GM18520 (cell line): ENCODE measurements around the gene BPI.
"Not testable (repeated sequence)": the region's sequence is repeated elsewhere in the genome, so short reads cannot be mapped to it uniquely, and the experiment has no call there.

ENCODE experiments used
- ATAC-seq: cut with Tn5 transposase; IDR thresholded peaks from one replicate; pipeline ENCODE4 v1.9.1; 2021; ENCODE audit not compliant: unreplicated experiment

BPI gene

GRCh38 chr20:38303908-38304379 lies at the start of gene BPI:
Gene BPI, plus strand, starts transcription at chr20:38304156. Its CDS starts 68 bp downstream, at chr20:38304224.
- ATAC-seq, result no peak

DNA sequence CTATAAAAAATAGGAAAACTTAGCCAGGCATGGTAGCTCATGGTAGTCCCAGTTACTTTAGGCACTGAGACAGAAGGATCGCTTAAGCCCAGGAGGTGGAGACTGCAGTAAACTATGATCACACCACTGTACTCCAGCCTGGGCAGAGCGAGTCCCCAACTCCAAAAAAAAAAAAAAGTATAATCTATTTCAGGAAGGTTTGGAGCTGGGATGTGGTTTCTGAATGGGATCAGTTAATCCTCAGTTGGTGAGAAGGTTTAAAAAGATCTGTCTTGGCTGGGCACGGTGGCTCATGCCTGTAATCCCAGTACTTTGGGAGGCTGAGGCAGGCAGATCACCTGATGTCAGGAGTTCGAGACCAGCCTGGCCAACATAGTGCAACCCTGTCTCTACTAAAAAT lies 49.3 kb upstream of the BPI start:
- ATAC-seq, result not testable (repeated sequence)

DNA sequence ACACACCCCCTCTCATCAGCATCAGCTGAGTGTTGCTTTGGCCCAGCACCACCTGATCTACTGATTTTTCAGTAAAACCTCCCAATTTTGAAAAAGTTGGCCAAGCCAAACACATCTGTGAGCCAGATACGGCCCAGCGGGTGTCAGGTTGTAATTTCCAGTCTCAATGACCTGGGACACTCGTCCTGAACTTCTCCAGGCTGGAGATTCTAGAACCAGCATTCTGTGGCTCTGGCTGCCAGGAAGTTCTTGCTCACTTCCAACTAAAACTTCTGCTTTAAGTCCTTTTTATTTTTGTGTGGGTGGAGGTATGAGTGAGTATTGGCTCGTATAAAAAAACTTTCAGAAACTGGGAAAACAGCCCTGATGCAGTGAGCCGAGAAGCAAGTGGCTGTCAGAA lies 48.6 kb upstream of the BPI start:
- ATAC-seq, result no peak

GRCh38 chr20:38256021-38256420 lies 47.9 kb upstream of the BPI start:
- ATAC-seq, result no peak

GRCh38 chr20:38256966-38257365 lies 47.0 kb upstream of the BPI start:
- no peak for ATAC-seq

- ATAC-seq, result no peak
These were observed 45.3 kb upstream of the BPI start for GRCh38 chr20:38258545-38259215.

- no peak for ATAC-seq
These were observed 44.0 kb upstream of the BPI start for GRCh38 chr20:38260025-38260377.

GRCh38 chr20:38260378-38261053 lies 43.4 kb upstream of the BPI start, which contains the start of gene KIAA1755:
Gene KIAA1755, minus strand, starts transcription at chr20:38260735. Its CDS starts 235 bp downstream, at chr20:38260500.
- ATAC-seq, result no peak

- ATAC-seq, result no peak
These were observed 42.9 kb upstream of the BPI start for GRCh38 chr20:38261054-38261390.

DNA sequence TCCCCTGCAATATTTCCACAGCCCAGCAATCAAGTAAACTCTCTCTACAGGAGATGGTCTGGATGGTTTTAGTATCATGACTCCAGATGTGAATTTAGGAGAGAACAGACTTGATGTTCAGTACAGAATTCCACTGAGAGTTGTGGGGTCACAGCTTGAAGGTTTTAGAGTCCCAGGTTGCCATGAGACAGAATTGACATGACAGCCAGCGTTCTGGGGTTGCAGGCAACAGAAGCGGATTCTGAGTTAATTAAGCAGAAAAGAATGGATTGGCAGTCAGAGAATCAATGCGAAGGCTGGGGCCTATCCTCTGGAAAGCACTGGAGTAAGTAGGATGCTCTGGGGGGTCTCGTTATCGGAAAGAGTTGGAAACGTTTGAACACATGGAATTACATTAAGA lies 41.0 kb upstream of the BPI start:
- no peak for ATAC-seq

GRCh38 chr20:38266426-38266825 lies 37.5 kb upstream of the BPI start:
- no peak for ATAC-seq

DNA sequence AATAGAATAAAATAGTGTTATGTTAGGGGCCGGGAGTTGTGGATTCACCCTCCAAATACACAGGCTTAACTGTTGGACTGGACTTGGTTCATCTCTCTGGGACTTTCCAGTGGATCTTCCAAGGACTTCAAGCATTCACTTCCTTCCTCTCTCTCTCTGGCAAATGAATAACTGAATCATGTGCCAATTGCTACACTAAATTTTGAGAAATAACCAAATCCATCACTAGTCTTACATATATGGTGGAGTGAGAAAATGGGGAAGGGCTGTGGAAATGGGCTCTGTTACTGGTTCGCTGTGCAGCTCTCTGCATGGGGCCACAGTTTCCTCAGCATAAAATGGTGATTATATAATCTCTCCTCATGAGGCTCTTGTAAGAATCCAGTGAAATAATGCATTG lies 36.7 kb upstream of the BPI start:
- ATAC-seq, result no peak

DNA sequence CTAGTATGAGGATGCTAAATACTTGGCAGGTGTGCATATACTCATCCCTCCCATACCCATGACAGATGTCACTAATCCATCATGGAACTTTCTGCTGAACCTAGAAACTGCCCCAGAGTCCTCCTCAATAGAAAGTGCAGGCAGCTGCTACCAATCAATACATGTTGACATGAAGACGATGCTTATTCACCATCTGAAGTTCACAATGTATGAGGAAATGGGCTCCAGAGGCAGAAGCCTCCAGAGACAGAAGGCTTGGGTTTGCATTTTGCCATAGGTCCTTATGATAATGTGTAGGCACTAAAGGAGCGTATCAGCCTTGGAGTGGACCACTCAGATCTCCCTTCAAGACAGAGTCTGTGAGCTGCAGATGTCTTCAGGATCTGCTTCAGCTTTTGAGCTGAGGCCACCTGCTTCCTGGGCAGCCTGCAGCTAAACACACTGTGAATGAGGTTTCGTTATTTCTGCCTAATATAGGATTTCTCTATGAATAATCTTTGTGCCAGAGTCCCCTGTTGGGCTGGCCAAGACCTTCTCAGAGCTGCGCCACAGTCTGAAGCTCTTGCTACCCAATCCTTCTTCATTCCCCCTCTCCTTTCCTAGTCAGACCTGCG lies 35.9 kb upstream of the BPI start:
- no peak for ATAC-seq

- no peak for ATAC-seq
These were observed 34.9 kb upstream of the BPI start for GRCh38 chr20:38269040-38269439.

- no peak for ATAC-seq
These were observed 34.2 kb upstream of the BPI start for GRCh38 chr20:38269715-38270114.

- ATAC-seq, result no peak
These were observed 32.9 kb upstream of the BPI start for GRCh38 chr20:38270869-38271605.

GRCh38 chr20:38271608-38272120 lies 32.3 kb upstream of the BPI start:
- ATAC-seq, result no peak

DNA sequence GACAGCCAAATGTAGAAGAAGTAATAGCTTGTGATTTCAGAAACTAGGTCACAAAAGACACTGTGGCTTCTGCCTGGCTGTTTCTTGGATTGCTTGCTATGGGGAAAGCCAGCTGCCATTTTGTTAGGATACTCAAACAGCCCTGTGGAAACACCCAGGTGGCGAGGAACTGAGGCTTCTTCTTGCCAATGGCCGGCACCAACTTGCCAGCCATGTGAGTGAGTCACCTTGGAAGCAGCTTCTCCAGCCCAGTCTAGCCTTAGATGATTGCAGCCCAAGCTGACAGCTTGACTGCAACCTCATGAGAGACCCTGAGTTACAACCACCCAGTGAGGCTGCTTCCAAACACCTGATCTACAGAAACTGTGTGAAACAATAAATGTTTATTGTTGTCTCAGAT lies 31.6 kb upstream of the BPI start:
- ATAC-seq, result no peak

DNA sequence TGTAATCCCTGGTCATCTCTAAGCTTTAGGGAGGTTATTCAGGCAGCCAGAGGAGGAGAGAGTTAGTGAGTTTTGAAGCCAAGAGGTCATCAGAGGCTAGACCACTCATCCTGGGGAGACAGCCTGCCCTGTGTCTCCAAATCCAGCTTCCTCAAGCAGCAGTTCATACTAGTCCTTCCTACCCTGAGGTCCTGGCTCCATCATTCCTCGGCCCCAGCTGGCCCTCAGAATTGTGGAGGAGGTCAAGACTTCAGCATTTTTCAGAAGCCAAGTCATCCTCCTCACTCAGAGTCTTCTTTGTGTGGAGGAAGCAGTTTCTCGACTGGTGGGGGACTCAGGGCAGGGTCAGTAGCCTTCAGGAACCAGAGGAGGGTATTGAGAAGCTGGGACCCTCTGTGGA lies 31.0 kb upstream of the BPI start:
- ATAC-seq, result no peak

- ATAC-seq, result no peak
These were observed 28.0 kb upstream of the BPI start for GRCh38 chr20:38275815-38276550.

DNA sequence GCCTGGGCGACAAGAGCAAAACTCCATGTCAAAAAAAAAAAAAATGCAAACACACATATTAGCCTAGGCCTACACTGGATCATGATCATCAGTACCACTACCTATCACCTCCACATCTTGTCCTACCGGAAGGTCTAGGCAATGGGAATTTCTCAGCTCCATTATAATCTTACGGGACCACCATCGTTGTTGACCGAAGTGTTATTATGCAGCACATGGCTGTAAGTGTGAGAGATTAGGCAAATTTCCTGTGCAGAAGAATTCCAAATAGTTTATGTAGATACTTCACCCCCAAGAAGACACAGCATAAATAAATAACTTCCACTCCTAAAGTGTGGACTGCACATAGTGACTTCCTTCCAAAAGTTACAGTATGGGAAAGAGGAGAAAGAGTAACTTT lies 26.7 kb upstream of the BPI start:
- ATAC-seq, result no peak
